Measurements from ENCODE around the gene E2F1.
"Not testable (repeated sequence)": the region's sequence is repeated elsewhere in the genome, so short reads cannot be mapped to it uniquely, and the experiment has no call there.

E2F1 gene

GRCh38 chr20:33646191-33646590 lies 40.0 kb downstream of the E2F1 start:
- DNase-seq (ENCODE audit: low read depth in 3 of 3, low spot score in 1 of 3) = no peak

DNA sequence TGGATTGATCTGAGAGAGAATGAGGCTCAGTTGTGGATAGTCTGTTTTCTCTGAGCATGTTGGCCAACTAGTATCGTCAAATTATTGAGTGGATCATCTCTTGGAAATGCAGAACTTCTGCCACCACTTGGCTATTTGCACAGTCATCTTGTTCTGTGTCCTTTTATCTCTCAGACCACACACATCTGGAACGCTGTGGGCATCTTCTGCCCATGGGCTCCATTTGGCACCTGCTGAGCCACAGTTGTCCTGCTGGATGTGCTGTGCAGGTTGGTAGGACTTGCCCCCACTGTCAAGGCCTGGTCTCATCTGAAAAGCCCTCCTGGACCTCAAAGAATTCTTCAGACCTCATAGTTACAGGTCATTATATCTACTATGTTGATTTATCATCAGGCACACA lies 40.8 kb downstream of the E2F1 start:
- no peak for DNase-seq (ENCODE audit: low read depth in 3 of 3, low spot score in 1 of 3)

- DNase-seq (ENCODE audit: low read depth in 3 of 3, low spot score in 1 of 3) = no peak
Observed at GRCh38 chr20:33645072-33645358, 41.2 kb downstream of the E2F1 start.

- no peak for DNase-seq (ENCODE audit: low read depth in 3 of 3, low spot score in 1 of 3)
Observed at GRCh38 chr20:33644313-33645071, 41.7 kb downstream of the E2F1 start.

- DNase-seq (ENCODE audit: low read depth in 3 of 3, low spot score in 1 of 3) = no peak
Observed at GRCh38 chr20:33640287-33640686, 45.9 kb downstream of the E2F1 start.

GRCh38 chr20:33636776-33637175 lies 49.4 kb downstream of the E2F1 start:
- no peak for DNase-seq (ENCODE audit: low read depth in 3 of 3, low spot score in 1 of 3)

GRCh38 chr20:33635341-33635740 lies 50.8 kb downstream of the E2F1 start:
- DNase-seq (ENCODE audit: low read depth in 3 of 3, low spot score in 1 of 3) = no peak

- DNase-seq (ENCODE audit: low read depth in 3 of 3, low spot score in 1 of 3) = not testable (repeated sequence)
Observed at GRCh38 chr20:33631910-33632309, 54.3 kb downstream of the E2F1 start.

- no peak for DNase-seq (ENCODE audit: low read depth in 3 of 3, low spot score in 1 of 3)
Observed at GRCh38 chr20:33630507-33630906, 55.7 kb downstream of the E2F1 start.

DNA sequence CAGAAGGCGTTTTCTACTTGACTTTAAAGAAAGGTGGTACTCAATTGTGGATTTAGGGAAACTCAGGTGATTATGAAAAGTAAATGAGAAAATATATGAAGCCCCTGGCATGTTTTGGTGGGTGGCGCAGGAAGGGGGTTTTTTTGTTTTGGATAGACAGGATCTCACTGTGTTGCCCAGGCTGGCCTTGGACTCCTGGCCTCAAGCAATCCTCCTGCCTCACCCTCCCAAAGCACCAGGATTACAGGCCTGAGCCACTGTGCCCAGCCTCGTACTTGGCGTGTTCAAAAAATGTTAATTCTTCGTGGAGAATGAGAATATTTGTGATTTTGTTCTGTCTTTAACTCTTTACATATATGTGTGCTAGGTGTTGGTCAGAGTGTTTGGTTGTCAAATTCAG lies 56.2 kb downstream of the E2F1 start:
- no peak for DNase-seq (ENCODE audit: low read depth in 3 of 3, low spot score in 1 of 3)

DNA sequence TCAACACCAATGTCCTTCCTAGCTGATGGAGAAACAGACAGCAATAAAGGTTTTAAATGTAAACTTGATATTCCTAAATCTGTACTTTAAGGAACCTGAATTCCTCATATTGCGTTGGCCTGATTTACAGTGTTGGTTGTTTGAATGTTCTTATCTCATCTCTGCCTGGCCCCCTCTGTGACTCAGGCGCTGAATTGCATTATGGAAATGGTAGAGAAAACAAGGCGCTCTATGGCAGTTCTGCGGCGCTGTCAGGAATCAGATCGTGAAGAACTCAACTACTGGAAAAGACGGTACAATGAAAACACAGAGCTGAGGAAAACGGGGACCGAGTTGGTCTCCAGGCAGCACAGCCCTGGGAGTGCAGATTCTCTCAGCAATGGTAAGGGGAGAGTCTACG lies 56.7 kb downstream of the E2F1 start:
- DNase-seq (ENCODE audit: low read depth in 3 of 3, low spot score in 1 of 3) = no peak

- no peak for DNase-seq (ENCODE audit: low read depth in 3 of 3, low spot score in 1 of 3)
Observed at GRCh38 chr20:33627577-33628216, 58.5 kb downstream of the E2F1 start.

GRCh38 chr20:33626190-33626589 lies 60.0 kb downstream of the E2F1 start:
- no peak for DNase-seq (ENCODE audit: low read depth in 3 of 3, low spot score in 1 of 3)
